Globus pallidus (tissue), 1 donor: ENCODE measurements around the gene UBQLN2.
"Not testable (repeated sequence)": the region's sequence is repeated elsewhere in the genome, so short reads cannot be mapped to it uniquely, and the experiment has no call there.

Experiments used
- DNase-seq: peaks from one replicate; pipeline ENCODE4 v3.0.0-alpha.2; 2015; ENCODE audit warnings: low spot score

The UBQLN2 gene

GRCh38 chrX:56563231-56564161, at the start of gene UBQLN2:
TSS of gene UBQLN2 (plus strand) at chrX:56563627. CDS start at chrX:56563874, 247 bp downstream.
- DNase-seq, result peak; percentile 81

GRCh38 chrX:56519642-56520041, 43.8 kb upstream of the UBQLN2 start:
- no peak for DNase-seq

GRCh38 chrX:56529482-56530007, 33.9 kb upstream of the UBQLN2 start:
- DNase-seq, result not testable (repeated sequence)

GRCh38 chrX:56530011-56530410, 33.4 kb upstream of the UBQLN2 start:
- no peak for DNase-seq

- DNase-seq, result no peak
These were observed 12.8 kb upstream of the UBQLN2 start for GRCh38 chrX:56550667-56551066.

- DNase-seq, result no peak
These were observed 8.6 kb upstream of the UBQLN2 start for GRCh38 chrX:56554870-56555269.

- no peak for DNase-seq
These were observed 6.0 kb upstream of the UBQLN2 start for GRCh38 chrX:56557376-56557929.

GRCh38 chrX:56564164-56564885, 898 bp downstream of the UBQLN2 start:
- peak; percentile 33 for DNase-seq

- DNase-seq, result peak; percentile 55
These were observed 1.8 kb downstream of the UBQLN2 start for GRCh38 chrX:56564921-56565840.

GRCh38 chrX:56569378-56570057, 6.1 kb downstream of the UBQLN2 start:
- DNase-seq, result peak; percentile 45

- DNase-seq, result no peak
These were observed 9.5 kb downstream of the UBQLN2 start for GRCh38 chrX:56572975-56573374.

- no peak for DNase-seq
These were observed 11.4 kb downstream of the UBQLN2 start for GRCh38 chrX:56574861-56575260.

- no peak for DNase-seq
These were observed 13.3 kb downstream of the UBQLN2 start for GRCh38 chrX:56576721-56577120.

GRCh38 chrX:56588397-56589188, 25.2 kb downstream of the UBQLN2 start:
- DNase-seq, result no peak

GRCh38 chrX:56591830-56592229, 28.4 kb downstream of the UBQLN2 start:
- DNase-seq, result not testable (repeated sequence)

- no peak for DNase-seq
These were observed 36.7 kb downstream of the UBQLN2 start for GRCh38 chrX:56600141-56600540.

- DNase-seq, result no peak
These were observed 37.6 kb downstream of the UBQLN2 start for GRCh38 chrX:56600987-56601386.

- no peak for DNase-seq
These were observed 51.9 kb downstream of the UBQLN2 start for GRCh38 chrX:56615282-56615681.
